GM10248 (cell line): ENCODE results near the gene SPTLC1.

Source experiments
- CTCF ChIA-PET: fragments of 300-600 bp; sonication (Branson Sonifier 250); formaldehyde crosslinking; extraction: SDS; loops from one replicate; lab custom pipeline; 2021; ENCODE audit warnings: antibody characterized with exemption; lab: Yijun Ruan, JAX
- POLR2A ChIA-PET: fragments of 350-650 bp; sonication (Branson Sonifier 250); formaldehyde crosslinking; extraction: SDS; loops from one replicate; lab custom pipeline; 2020; ENCODE audit warnings: antibody characterized with exemption; lab: Yijun Ruan, JAX
- DNase-seq: peaks from one replicate; pipeline ENCODE4 v3.0.0; 2012; ENCODE audit errors: extremely low spot score
- CTCF ChIP-seq: IDR thresholded peaks from 2 replicates; pipeline ENCODE4 v1.5.1; 2012; ENCODE audit warnings: mild to moderate bottlenecking, low read depth; ENCODE audit errors: extremely low read depth, missing control alignments, control extremely low read depth

Gene SPTLC1

GRCh38 chr9:92115071-92115858, at the start of gene SPTLC1:
SPTLC1 (minus strand) TSS chr9:92115413; CDS start chr9:92115370, 43 bp downstream.
- POLR2A ChIA-PET: no interaction called here
- DNase-seq: peak; percentile 96
- CTCF ChIA-PET: interaction anchor here (3.4 kb wide), 1 partner anchor 24 kb away, joined by 20 read pairs; no protein-coding TSS in a partner anchor
- TF ChIP-seq CTCF: no peak

GRCh38 chr9:92164975-92165374, 49.8 kb upstream of the SPTLC1 start:
- no peak for DNase-seq
- TF ChIP-seq CTCF: no peak
- ChIA-PET POLR2A (no interaction called here), CTCF (interaction anchor here (2.5 kb wide), 1 partner anchor 24 kb away, joined by 7 read pairs; no protein-coding TSS in a partner anchor)

GRCh38 chr9:92164490-92164889, 49.3 kb upstream of the SPTLC1 start:
- no peak for DNase-seq
- ChIA-PET CTCF (interaction anchor here (1.4 to 2.5 kb wide), 2 partner anchors 17 to 24 kb away, joined by 3 to 7 read pairs; no protein-coding TSS in a partner anchor), POLR2A (no interaction called here)
- TF ChIP-seq CTCF: no peak

- CTCF ChIA-PET: interaction anchor here (1.0 to 2.5 kb wide), 5 partner anchors 12 to 50 kb away, joined by 3 to 8 read pairs (median 3); no protein-coding TSS in a partner anchor
- no peak for TF ChIP-seq CTCF
- POLR2A ChIA-PET: no interaction called here
Observed at GRCh38 chr9:92163276-92163675, 48.1 kb upstream of the SPTLC1 start.

GRCh38 chr9:92160786-92161185, 45.6 kb upstream of the SPTLC1 start:
- DNase-seq: no peak
- no peak for TF ChIP-seq CTCF
- POLR2A ChIA-PET: no interaction called here
- CTCF ChIA-PET: interaction anchor here (1.4 to 3.1 kb wide), 2 partner anchors 21 to 335 kb away, joined by 3 to 21 read pairs; no protein-coding TSS in a partner anchor

More at GRCh38 chr9:92163276-92163675, 48.1 kb upstream of the SPTLC1 start:
- no peak for DNase-seq

GRCh38 chr9:92159058-92159457, 43.8 kb upstream of the SPTLC1 start:
- CTCF ChIA-PET: interaction anchor here (1.8 to 3.1 kb wide), 2 partner anchors 17 to 20 kb away, joined by 4 to 21 read pairs; no protein-coding TSS in a partner anchor
- DNase-seq: no peak
- POLR2A ChIA-PET: interaction anchor here (0.5 kb wide), 1 partner anchor 10 kb away, joined by 3 read pairs; no protein-coding TSS in a partner anchor
- no peak for TF ChIP-seq CTCF
